Glomerular visceral epithelial cell (primary cell): ENCODE results near the gene CELA1.

Experiments
- DNase-seq: peaks from one replicate; pipeline ENCODE4 v3.0.0-alpha.2; 2016; ENCODE audit errors: extremely low spot score

Gene CELA1

GRCh38 chr12:51346581-51346980, at the start of gene CELA1:
Gene CELA1, minus strand, starts transcription at chr12:51346679. Its CDS starts 41 bp downstream, at chr12:51346638.
- no peak for DNase-seq

GRCh38 chr12:51395283-51396230, 49.1 kb upstream of the CELA1 start:
- DNase-seq, result no peak

- peak; percentile 46 for DNase-seq
Measured at GRCh38 chr12:51393676-51394545, 47.4 kb upstream of the CELA1 start.

- no peak for DNase-seq
Measured at GRCh38 chr12:51392556-51393237, 46.2 kb upstream of the CELA1 start.

- peak; percentile 44 for DNase-seq
Measured at GRCh38 chr12:51391283-51392123, 45.0 kb upstream of the CELA1 start, which contains the start of gene GALNT6. Gene GALNT6, minus strand, starts transcription at chr12:51391406. Its CDS starts 11,625 bp downstream, at chr12:51379781.

GRCh38 chr12:51390891-51391282, 44.4 kb upstream of the CELA1 start:
- DNase-seq, result no peak

GRCh38 chr12:51390457-51390856, 44.0 kb upstream of the CELA1 start:
- DNase-seq, result no peak

GRCh38 chr12:51389302-51389999, 43.0 kb upstream of the CELA1 start:
- peak; percentile 59 for DNase-seq

- DNase-seq, result no peak
Measured at GRCh38 chr12:51388846-51389245, 42.4 kb upstream of the CELA1 start.

GRCh38 chr12:51388069-51388799, 41.8 kb upstream of the CELA1 start:
- DNase-seq, result no peak

- DNase-seq, result no peak
Measured at GRCh38 chr12:51386351-51386750, 39.9 kb upstream of the CELA1 start.

- DNase-seq, result no peak
Measured at GRCh38 chr12:51383269-51383905, 36.9 kb upstream of the CELA1 start.

- no peak for DNase-seq
Measured at GRCh38 chr12:51382173-51382572, 35.7 kb upstream of the CELA1 start.

GRCh38 chr12:51381226-51382079, 35.0 kb upstream of the CELA1 start:
- no peak for DNase-seq

- DNase-seq, result no peak
Measured at GRCh38 chr12:51379571-51379970, 33.1 kb upstream of the CELA1 start.

GRCh38 chr12:51378749-51379148, 32.3 kb upstream of the CELA1 start:
- no peak for DNase-seq

- no peak for DNase-seq
Measured at GRCh38 chr12:51377099-51377984, 30.9 kb upstream of the CELA1 start.
